T-helper 1 cell treated with Interleukin-12 subunit alpha and Interleukin-12 subunit beta and Interleukin-4 antibody, amounts not matched to agents 30 ng/mL and 1 ng/mL, for 36 hours (primary cell): Measurements from ENCODE around the gene COL27A1. TPM values are rescaled to one million over a fixed set of nuclear protein-coding genes. Genes with fewer than 3 reads are reported as not detected.

Experiments
- intact Hi-C: fragments of 100-400 bp; cut with micrococcal nuclease; formaldehyde crosslinking; loops from one replicate; pipeline ENCODE4 v1.15.1; 2024
- total RNA-seq: library from RNA; stranded (reverse); gene quantifications from 2 replicates; pipeline ENCODE4 v1.2.3, GENCODE V29; 2022

The COL27A1 gene
- total RNA-seq, 1 donor from 2014 or later, result 1.2 TPM

- intact Hi-C loops, result no loop called here
These were observed 66.5 kb downstream of the COL27A1 start for GRCh38 chr9:114221706-114222465.

GRCh38 chr9:114223564-114224246 lies 68.4 kb downstream of the COL27A1 start:
- intact Hi-C loops, result no loop called here

- intact Hi-C loops, result no loop called here
These were observed 68.9 kb downstream of the COL27A1 start for GRCh38 chr9:114224247-114224610.

DNA sequence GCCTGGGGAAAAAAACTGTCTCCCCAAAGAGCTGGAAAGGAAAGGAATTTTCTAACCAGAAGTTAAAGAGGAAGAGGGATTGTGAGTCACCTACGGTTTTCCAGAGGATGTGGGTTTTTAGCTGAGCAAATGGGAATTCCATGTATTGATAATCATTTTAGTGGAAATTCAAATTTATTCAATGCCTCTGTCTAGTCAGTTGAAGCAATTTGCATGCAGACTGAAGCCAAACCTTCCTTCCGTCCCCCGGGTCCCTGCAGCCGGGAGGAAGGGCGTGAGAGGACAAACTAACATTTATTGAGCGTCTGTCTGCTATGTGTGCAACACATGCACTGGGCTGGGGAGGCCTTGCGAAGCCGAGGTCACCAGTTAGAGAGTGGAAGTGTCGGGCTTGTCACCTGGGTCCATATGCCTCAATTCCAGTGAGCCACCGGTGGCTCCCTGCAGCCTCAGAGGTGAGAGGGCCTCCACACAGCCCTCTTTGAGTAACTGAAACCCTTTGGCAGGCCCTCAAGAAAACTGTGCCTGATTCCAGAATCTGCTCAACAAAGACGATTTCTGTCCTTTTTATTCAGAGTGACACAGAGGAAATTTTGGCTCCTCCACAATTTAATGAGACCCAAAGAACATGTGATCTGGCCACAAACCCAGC lies 70.3 kb downstream of the COL27A1 start:
- intact Hi-C loops, result no loop called here

DNA sequence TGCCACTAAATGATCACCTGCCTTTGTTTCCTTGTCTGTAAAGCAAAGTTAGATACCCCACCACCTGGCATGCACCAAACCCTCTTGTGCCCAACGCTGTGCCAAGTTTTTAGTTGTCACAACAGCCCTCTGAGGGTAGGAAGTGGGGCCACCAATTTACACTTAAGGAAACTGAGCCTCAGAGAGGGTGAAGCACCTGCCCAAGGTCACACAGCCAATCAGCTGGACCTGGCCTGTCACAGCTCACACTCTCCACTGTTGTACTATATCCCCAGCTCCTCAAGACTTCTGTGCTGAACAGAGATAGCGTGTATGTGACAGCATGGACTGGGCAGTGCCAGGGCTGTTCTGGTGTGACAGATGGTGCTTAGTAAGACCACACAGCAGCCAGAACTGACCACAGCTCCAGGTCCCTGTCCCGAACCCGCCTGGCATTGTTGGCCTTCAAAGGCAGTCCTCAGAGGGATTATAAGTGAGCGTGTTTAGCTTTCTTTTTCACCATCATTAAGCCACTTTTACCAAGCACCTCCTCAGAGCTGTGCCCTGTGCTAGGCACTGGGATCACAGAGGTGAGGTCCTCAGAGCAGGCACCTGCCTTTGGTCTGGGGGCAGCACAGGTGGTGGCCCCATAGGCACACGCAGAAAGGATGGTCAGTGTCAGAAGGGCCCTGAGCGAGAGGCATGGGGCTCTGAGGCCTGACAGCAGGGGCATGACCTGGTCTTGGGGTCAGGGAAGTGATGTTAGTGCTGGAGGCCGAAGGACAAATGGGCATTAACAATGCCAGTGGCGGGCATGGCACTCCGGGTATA lies 71.1 kb downstream of the COL27A1 start:
- intact Hi-C loops, result no loop called here

DNA sequence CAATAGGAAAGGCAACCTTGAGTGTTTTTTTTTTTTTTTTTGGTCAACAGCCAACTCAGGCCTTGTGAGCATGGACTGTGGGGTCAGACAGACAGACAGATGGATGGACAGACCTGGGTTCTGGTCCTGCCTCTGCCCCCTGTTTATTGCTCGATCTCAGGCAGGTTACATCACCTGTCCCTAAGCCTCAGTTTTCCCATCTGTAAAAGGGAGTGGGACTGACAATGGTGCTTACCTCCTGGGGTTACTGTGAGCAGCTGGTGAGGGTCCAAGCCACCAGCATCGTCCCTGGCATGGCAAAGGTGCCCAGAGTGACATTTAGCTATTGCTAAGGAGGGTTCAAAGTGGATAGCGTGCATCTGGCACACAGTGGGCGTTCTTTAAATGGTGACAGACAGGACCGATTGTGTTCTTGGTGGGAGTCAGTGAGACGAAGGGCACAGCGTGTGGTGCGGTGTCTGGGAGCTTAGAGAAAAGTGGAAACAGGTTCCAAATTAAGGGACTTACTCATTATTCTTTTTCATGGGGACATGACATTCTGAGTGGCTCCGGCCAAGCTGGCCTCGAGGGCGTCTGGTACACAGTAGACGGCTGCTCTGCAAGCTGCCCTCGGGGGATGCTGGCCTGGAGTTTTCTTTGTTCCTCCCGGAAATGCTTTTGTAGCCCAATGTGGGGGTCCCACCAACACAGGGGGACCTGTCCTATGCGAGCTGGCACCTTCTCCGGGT lies 72.1 kb downstream of the COL27A1 start:
- intact Hi-C loops, result no loop called here

DNA sequence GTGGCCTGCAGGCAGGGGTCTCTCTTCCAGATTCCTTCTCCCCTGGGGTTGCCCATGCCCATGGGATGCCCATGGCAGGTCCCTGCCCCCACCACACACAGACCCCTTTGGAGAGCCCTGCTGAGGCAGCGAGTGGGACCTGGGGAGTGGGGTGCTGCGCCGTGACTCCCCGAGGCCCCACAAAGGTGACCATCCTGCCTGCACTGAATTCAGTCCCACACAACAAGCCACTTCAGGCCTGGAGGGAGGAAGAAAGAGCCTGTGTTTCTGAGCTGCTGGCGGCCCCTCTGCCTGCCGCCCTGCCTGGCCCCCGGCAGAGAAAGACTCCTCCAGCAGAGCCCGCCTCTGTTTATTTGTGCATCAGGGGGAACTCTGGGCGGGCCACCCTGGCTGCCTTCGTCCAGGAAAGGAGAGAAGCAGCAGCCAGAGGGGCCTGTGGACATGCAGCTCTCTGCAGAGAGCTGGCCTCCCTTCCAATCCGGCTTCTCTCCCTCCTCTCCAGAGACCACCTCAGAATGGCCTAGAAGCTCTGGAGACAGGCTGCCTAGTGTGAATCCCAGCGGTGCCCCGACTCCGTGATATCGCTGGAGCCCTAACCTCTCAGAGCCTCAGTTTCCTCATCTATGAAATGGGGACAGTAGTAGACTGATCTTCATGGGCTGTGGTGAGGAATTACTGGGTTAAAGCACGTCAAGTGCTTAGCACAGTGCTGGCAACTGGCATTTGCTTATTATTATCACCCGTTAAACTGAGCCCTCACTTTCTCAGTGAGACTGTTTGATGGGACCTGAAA lies 72.9 kb downstream of the COL27A1 start:
- intact Hi-C loops, result no loop called here

- intact Hi-C loops, result no loop called here
These were observed 74.0 kb downstream of the COL27A1 start for GRCh38 chr9:114229295-114229694.

DNA sequence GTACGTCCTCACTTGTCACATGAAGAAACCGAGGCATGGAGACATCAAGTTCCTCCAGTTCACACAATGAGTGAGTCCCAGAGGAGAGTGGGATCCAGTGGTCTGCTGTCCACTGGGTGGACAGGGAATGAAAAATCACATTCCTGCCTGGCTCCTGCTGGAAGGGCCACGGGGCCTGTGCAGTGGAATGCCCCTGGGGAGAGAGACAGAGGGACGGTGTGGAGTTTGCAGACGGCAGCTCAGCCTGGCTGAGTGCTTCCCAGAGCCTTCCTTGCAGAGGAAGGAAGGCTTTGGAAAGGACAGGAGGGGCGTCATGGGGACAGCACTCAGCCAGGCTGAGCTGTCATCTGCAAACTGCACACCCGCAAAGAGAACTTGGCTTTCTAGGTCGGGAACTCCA lies 74.7 kb downstream of the COL27A1 start:
- intact Hi-C loops, result no loop called here

- intact Hi-C loops, result no loop called here
These were observed 75.9 kb downstream of the COL27A1 start for GRCh38 chr9:114231273-114231672.

DNA sequence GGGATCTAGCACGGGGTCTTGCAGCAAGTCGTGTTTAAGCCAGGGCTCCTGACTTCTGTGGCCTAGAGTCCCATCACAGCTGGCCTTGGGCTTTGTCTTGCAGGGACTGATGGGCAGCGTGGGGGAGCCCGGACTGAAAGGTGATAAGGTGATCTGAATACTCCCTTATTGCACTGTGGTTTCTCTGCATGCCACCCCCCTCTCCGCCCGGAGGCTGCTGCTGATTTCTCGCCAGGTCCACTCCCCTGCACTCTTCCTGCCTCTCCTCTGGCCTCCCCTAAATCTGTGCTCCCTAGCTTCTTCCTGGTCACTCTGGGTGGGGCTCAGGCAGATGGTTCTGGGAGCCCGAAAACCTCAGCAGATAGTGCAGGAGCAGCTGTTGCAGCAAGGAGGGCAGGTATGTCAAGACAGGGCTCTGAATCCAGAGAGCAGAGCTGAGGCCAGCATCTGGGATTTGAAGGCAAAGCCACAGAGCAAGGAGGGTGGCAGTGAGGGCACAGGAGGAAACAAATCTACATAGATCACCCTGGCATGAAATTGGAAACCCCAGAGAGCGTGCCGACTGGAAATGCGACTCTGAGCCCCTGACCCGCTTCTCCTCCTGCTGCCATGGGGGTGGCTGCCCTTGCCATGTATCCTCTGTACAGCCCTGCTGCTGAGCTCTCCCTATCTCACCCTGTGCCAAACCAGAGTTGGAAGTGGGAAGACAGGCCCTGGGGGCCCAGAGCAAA lies 76.5 kb downstream of the COL27A1 start:
- intact Hi-C loops, result no loop called here

- intact Hi-C loops, result no loop called here
These were observed 78.3 kb downstream of the COL27A1 start for GRCh38 chr9:114233491-114234185.

DNA sequence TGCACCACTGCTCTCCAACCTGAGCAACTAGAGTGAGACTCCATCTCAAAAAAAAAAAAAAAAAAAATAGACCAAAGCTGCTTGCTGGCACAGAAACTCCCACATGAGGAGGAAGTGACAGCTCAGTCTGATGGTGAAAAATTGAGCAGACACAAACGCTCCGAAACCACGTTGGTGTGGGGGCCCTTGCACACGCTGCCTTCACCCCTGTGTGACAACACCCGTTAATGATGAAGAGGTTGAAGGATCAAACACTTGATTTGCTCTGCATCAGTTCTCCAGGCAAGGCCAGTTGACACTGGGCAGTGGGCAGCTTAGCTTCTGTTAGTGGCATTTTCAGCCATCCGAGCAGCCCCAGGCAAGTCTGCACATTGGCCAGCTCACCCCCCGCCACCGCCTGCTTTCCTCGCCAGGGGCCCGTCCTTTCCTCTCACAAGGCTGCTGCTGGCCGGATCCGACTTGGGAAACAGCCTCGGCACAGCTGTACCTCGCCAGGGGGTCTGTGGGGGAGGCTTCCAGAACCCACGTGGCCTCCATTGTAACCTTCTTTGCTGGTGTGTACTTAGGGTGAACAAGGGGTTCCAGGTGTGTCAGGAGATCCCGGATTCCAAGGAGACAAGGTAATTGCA lies 79.8 kb downstream of the COL27A1 start:
- intact Hi-C loops, result no loop called here

DNA sequence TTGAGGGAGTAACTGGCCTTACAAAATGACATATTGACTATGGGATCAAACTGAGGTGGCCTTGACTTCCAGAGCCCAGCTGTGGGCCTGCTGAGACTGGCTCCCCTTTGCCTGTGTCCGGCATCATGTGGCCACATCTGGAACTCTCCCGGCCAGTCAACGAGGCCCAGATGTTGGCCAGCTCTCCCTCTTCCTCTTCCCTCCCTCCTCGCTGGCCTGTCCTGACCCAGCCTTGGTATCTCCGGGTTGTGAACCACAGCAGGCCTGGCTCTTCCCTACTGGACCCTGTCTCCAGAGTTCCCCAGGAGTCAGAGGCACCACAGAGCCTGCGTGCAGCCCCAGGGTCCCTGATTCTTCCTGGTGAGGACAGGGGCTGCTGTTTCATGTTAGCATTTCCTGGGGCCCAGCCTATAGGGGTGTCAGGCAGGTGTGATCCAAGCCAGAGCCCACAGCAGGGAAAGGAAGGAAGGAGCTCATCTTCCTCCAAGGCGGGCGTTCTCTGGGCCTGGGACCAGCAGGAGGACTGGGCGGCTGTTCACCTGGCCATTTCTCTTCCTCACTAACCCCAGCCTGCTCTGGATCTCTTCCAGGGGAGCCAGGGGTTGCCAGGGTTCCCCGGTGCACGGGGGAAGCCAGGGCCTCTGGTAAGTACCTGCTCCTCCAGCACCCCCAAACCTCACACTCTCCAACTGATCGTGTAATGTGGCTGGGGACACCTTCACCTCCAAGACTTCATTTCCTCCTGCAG lies 81.2 kb downstream of the COL27A1 start:
- intact Hi-C loops, result no loop called here

- intact Hi-C loops, result no loop called here
These were observed 81.9 kb downstream of the COL27A1 start for GRCh38 chr9:114237247-114237646.

DNA sequence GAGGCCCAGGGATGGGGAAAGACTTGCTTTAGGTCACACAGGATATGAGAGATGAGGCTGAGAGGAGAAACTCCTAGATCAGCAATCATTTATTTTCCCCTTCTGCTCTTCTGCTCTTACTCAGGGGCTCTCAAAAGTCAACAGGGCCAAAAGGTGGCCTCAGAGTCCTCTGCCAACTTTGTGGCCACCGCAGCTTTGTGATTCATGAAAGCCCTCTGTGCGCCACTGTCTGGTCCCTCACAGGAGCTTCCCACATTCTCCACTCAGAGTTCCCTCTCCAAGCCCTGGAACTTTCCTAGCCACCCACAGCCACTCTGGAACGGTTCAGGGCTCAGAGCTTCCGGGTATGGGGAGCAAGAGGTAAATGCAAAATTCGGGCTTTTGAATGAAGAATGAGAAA lies 82.4 kb downstream of the COL27A1 start:
- intact Hi-C loops, result no loop called here

GRCh38 chr9:114238472-114238871 lies 83.1 kb downstream of the COL27A1 start:
- intact Hi-C loops, result no loop called here
